ENCODE results near the gene FBXL17. TPM values are rescaled to one million over a fixed set of nuclear protein-coding genes. Genes with fewer than 3 reads are reported as not detected.

The FBXL17 gene
- total RNA-seq, 4 donors from 2014 or later, result 11.5 to 28.6 (median 19.9) TPM

- intact Hi-C loops (cut with DNase I; ENCODE audit: low total_unique reads), result no loop called here
- no peaks in the 10 kb centered on the region for H3K36me3 ChIP-seq
- no peak overlapping the region for H3K4me3 ChIP-seq
- no peak overlapping the region for H3K27ac ChIP-seq
- no peak for DNase-seq
- H3K4me1 ChIP-seq, result no peaks in the 10 kb centered on the region
- H3K27me3 ChIP-seq, result no peaks in the 10 kb centered on the region
- H3K9me3 ChIP-seq, result no peaks in the 10 kb centered on the region
- TF ChIP-seq POLR2A (IDR thresholded peaks at IDR 0.05), result no peak
- no peak for TF ChIP-seq CTCF (IDR thresholded peaks at IDR 0.05)
Measured at GRCh38 chr5:108238936-108239887, 142.7 kb downstream of the FBXL17 start.

- no peaks in the 10 kb centered on the region for H3K9me3 ChIP-seq
Measured at GRCh38 chr5:108238461-108238860, 143.4 kb downstream of the FBXL17 start.

GRCh38 chr5:108233617-108234155, 148.2 kb downstream of the FBXL17 start:
- no peak for DNase-seq
- Histone ChIP-seq H3K27ac (no peak overlapping the region), H3K9me3 (no peaks in the 10 kb centered on the region), H3K4me1 (no peaks in the 10 kb centered on the region), H3K27me3 (no peaks in the 10 kb centered on the region), H3K4me3 (no peak overlapping the region), H3K36me3 (no peaks in the 10 kb centered on the region)
- no peak for TF ChIP-seq CTCF (IDR thresholded peaks at IDR 0.05)
- intact Hi-C loops (cut with DNase I; ENCODE audit: low total_unique reads), result no loop called here

More at GRCh38 chr5:108238461-108238860, 143.4 kb downstream of the FBXL17 start:
- DNase-seq, result no peak
- H3K36me3 ChIP-seq, result no peaks in the 10 kb centered on the region
- no peak overlapping the region for H3K4me3 ChIP-seq
- intact Hi-C loops (cut with DNase I; ENCODE audit: low total_unique reads), result no loop called here
- no peak overlapping the region for H3K27ac ChIP-seq
- no peak for TF ChIP-seq POLR2A (IDR thresholded peaks at IDR 0.05)
- no peak for TF ChIP-seq CTCF (IDR thresholded peaks at IDR 0.05)
- H3K4me1 ChIP-seq, result no peaks in the 10 kb centered on the region
- H3K27me3 ChIP-seq, result no peaks in the 10 kb centered on the region

GRCh38 chr5:108232805-108233204, 149.1 kb downstream of the FBXL17 start:
- Histone ChIP-seq H3K4me1 (no peaks in the 10 kb centered on the region), H3K4me3 (no peak overlapping the region), H3K36me3 (no peaks in the 10 kb centered on the region), H3K9me3 (no peaks in the 10 kb centered on the region), H3K27ac (no peak overlapping the region), H3K27me3 (no peaks in the 10 kb centered on the region)
- intact Hi-C loops (cut with DNase I; ENCODE audit: low total_unique reads), result no loop called here
- no peak for TF ChIP-seq CTCF (IDR thresholded peaks at IDR 0.05)
- TF ChIP-seq POLR2A (IDR thresholded peaks at IDR 0.05), result no peak
- no peak for DNase-seq

GRCh38 chr5:108222011-108222410, 159.9 kb downstream of the FBXL17 start:
- no peaks in the 10 kb centered on the region for H3K9me3 ChIP-seq
- no peaks in the 10 kb centered on the region for H3K36me3 ChIP-seq
- H3K27me3 ChIP-seq, result no peaks in the 10 kb centered on the region
- TF ChIP-seq POLR2A (IDR thresholded peaks at IDR 0.05) (no peak), CTCF (IDR thresholded peaks at IDR 0.05) (no peak)
- no peak for DNase-seq
- intact Hi-C loops (cut with DNase I; ENCODE audit: low total_unique reads), result no loop called here
- no peak overlapping the region for H3K4me3 ChIP-seq
- no peak overlapping the region for H3K27ac ChIP-seq
- H3K4me1 ChIP-seq, result peaks cover 0 to 3% of the 10 kb centered on the region in 2 donors
